Upper lobe of left lung (tissue), 4 donors: Measurements from ENCODE around the gene SMARCD2.
"Not testable (repeated sequence)": the region's sequence is repeated elsewhere in the genome, so short reads cannot be mapped to it uniquely, and the experiment has no call there.

Experiments used
- EP300 ChIP-seq, 4 donors: sonication (generic); formaldehyde crosslinking; IDR thresholded peaks; one replicate each; pipeline ENCODE4 v1.5.1; 2017; ENCODE audit warnings: antibody characterized with exemption in 4 of 4, control low read depth in 2 of 4
- POLR2A ChIP-seq, 4 donors: fragments of 450-650 bp; IDR thresholded peaks; one replicate each; pipeline ENCODE4 v1.5.1; 2016 to 2017; ENCODE audit warnings: antibody characterized with exemption in 4 of 4, mild to moderate bottlenecking in 2 of 4
- POLR2AphosphoS5 ChIP-seq, 2 donors: sonication (generic); formaldehyde crosslinking; IDR thresholded peaks; one replicate each; pipeline ENCODE4 v1.5.1; 2017; ENCODE audit warnings: antibody characterized with exemption in 2 of 2
- TF ChIP-seq, protein P1 (sequence below), 6 experiments: fragments of 450-650 bp in 4 of 6; fragments of 200-600 bp in 2 of 6; sonication (generic) in 2 of 6; IDR thresholded peaks; one replicate each; pipeline ENCODE4 v1.5.1; 2016 to 2019; ENCODE audit warnings: antibody characterized with exemption in 6 of 6

DNA sequence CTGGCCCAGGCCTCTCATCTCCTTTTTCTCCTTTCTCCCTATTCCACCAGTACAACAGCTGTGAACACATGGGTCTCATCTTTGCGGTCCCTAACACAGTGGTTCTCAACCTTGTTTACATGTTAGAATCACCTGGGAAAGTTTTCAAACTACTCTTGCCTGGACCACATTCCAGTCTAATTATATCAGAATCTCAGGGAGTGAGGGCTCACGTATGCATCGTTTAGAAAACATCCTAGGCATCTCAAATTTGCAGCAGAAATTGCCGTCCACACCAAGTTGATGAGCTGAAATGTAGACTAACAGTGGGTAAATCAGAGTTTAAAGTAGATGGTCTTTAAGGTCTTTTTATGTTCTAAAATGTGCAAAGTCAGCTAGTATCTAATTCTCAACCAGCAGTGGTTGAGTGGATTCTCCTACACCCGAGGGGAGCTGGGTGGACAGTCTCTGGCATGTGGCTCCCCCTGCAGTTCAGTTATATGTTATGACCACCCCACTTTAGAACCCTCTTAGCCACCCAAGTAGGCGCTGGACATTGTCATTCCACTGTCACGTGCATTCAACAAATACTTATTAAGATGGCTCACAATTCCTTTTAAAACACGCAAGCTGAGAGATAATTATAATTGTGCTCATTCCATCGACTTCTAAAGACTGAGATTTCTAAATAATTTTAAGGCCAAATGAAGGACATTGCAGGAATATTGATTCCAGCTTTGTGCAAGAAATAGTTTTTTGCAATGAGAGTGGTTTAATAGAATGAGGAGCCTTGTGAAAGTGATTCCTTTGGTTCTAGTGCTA, 27.2 kb upstream of the SMARCD2 start:
- not testable (repeated sequence) for TF ChIP-seq POLR2AphosphoS5, EP300, POLR2A (IDR thresholded peaks at IDR 0.05)
- TF ChIP-seq, protein P1, sequence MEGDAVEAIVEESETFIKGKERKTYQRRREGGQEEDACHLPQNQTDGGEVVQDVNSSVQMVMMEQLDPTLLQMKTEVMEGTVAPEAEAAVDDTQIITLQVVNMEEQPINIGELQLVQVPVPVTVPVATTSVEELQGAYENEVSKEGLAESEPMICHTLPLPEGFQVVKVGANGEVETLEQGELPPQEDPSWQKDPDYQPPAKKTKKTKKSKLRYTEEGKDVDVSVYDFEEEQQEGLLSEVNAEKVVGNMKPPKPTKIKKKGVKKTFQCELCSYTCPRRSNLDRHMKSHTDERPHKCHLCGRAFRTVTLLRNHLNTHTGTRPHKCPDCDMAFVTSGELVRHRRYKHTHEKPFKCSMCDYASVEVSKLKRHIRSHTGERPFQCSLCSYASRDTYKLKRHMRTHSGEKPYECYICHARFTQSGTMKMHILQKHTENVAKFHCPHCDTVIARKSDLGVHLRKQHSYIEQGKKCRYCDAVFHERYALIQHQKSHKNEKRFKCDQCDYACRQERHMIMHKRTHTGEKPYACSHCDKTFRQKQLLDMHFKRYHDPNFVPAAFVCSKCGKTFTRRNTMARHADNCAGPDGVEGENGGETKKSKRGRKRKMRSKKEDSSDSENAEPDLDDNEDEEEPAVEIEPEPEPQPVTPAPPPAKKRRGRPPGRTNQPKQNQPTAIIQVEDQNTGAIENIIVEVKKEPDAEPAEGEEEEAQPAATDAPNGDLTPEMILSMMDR (IDR thresholded peaks at IDR 0.05) = peak in 1 of 6 experiments; percentile 7
